H9 (cell line): ENCODE results near the gene MGAT5B. TPM values are rescaled to one million over a fixed set of nuclear protein-coding genes. Genes with fewer than 3 reads are reported as not detected.
"Not testable (repeated sequence)": the region's sequence is repeated elsewhere in the genome, so short reads cannot be mapped to it uniquely, and the experiment has no call there.

Experiments used
- DNase-seq: peaks from one replicate; pipeline ENCODE4 v3.0.0-alpha.2; 2017
- H2AFZ ChIP-seq: one replicate; pipeline ENCODE4 v1.6.1; 2013; ENCODE audit warnings: mild to moderate bottlenecking, low read length, control low read depth, moderate library complexity
- H2AK5ac ChIP-seq: 2 replicates; pipeline ENCODE4 v1.6.1; 2013; ENCODE audit warnings: low read length, control low read depth, mixed read lengths; ENCODE audit not compliant: insufficient read length
- H2BK120ac ChIP-seq: one replicate; pipeline ENCODE4 v1.6.1; 2013; ENCODE audit warnings: low read depth, mild to moderate bottlenecking, low read length, control low read depth, inconsistent platforms; ENCODE audit not compliant: poor library complexity, severe bottlenecking
- H2BK12ac ChIP-seq: 2 replicates; pipeline ENCODE4 v1.6.1; 2013; ENCODE audit warnings: low read length, control low read depth, mixed read lengths, low read depth; ENCODE audit not compliant: insufficient read length
- H2BK15ac ChIP-seq: 2 replicates; pipeline ENCODE4 v1.6.1; 2013; ENCODE audit warnings: low read depth, low read length, control low read depth
- H2BK20ac ChIP-seq: one replicate; pipeline ENCODE4 v1.6.1; 2013; ENCODE audit warnings: low read depth, mild to moderate bottlenecking, low read length, control low read depth, inconsistent platforms; ENCODE audit not compliant: poor library complexity, severe bottlenecking
- H2BK5ac ChIP-seq: 2 replicates; pipeline ENCODE4 v1.6.1; 2013; ENCODE audit warnings: low read length, control low read depth, mixed read lengths; ENCODE audit not compliant: insufficient read length
- H3K14ac ChIP-seq: 2 replicates; pipeline ENCODE4 v1.6.1; 2013; ENCODE audit warnings: low read length, control low read depth; ENCODE audit not compliant: insufficient read depth
- H3K18ac ChIP-seq: 2 replicates; pipeline ENCODE4 v1.6.1; 2013; ENCODE audit warnings: low read depth, mild to moderate bottlenecking, mixed read lengths, low read length, control low read depth; ENCODE audit not compliant: insufficient read length
- H3K23ac ChIP-seq: 2 replicates; pipeline ENCODE4 v1.6.1; 2013; ENCODE audit warnings: low read length, control low read depth, mixed read lengths, low read depth; ENCODE audit not compliant: insufficient read length
- H3K23me2 ChIP-seq: 2 replicates; pipeline ENCODE4 v1.6.1; 2013; ENCODE audit warnings: low read depth, mild to moderate bottlenecking, mixed read lengths, low read length, control low read depth; ENCODE audit not compliant: insufficient read length, poor library complexity, severe bottlenecking
- H3K27ac ChIP-seq: 2 replicates; pipeline ENCODE4 v1.5.1; 2013; ENCODE audit warnings: low read length, control low read depth, mixed read lengths, low read depth; ENCODE audit not compliant: insufficient read length
- H3K27me3 ChIP-seq: 2 replicates; pipeline ENCODE4 v1.6.1; 2013; ENCODE audit warnings: low read length, control low read depth, inconsistent platforms; ENCODE audit not compliant: insufficient read depth
- H3K4ac ChIP-seq: 2 replicates; pipeline ENCODE4 v1.6.1; 2013; ENCODE audit warnings: low read depth, mild to moderate bottlenecking, control low read depth, inconsistent platforms, low read length, moderate library complexity
- H3K4me1 ChIP-seq: 2 replicates; pipeline ENCODE4 v1.6.1; 2013; ENCODE audit warnings: low read length, control low read depth, inconsistent platforms; ENCODE audit not compliant: insufficient read depth
- H3K4me2 ChIP-seq: 2 replicates; pipeline ENCODE4 v1.6.1; 2013; ENCODE audit warnings: low read length, control low read depth, mixed read lengths; ENCODE audit not compliant: insufficient read length, insufficient read depth
- H3K56ac ChIP-seq: 2 replicates; pipeline ENCODE4 v1.6.1; 2013; ENCODE audit warnings: low read depth, mild to moderate bottlenecking, mixed read lengths, low read length, control low read depth; ENCODE audit not compliant: insufficient read length
- H3K79me1 ChIP-seq: 2 replicates; pipeline ENCODE4 v1.6.1; 2013; ENCODE audit warnings: low read depth, mild to moderate bottlenecking, moderate library complexity, low read length, control low read depth, inconsistent platforms; ENCODE audit not compliant: insufficient read depth, poor library complexity, severe bottlenecking
- H3K79me2 ChIP-seq: 2 replicates; pipeline ENCODE4 v1.6.1; 2013; ENCODE audit warnings: low read length, control low read depth, inconsistent platforms; ENCODE audit not compliant: insufficient read depth
- H3K9ac ChIP-seq: 2 replicates; pipeline ENCODE4 v1.6.1; 2013; ENCODE audit warnings: low read length, control low read depth, mixed read lengths; ENCODE audit not compliant: insufficient read length; ENCODE audit errors: extremely low read depth
- H3K9me3 ChIP-seq: one replicate; pipeline ENCODE4 v1.6.1; 2013; ENCODE audit warnings: low read depth, low read length, inconsistent platforms; ENCODE audit not compliant: control insufficient read depth
- H3T11ph ChIP-seq: one replicate; pipeline ENCODE4 v1.6.1; 2013; ENCODE audit warnings: mild to moderate bottlenecking, low read length, control low read depth, inconsistent platforms
- H4K20me1 ChIP-seq: one replicate; pipeline ENCODE4 v1.6.1; 2013; ENCODE audit not compliant: control insufficient read depth, insufficient read length, insufficient read depth
- H4K5ac ChIP-seq: 2 replicates; pipeline ENCODE4 v1.6.1; 2013; ENCODE audit warnings: low read depth, mild to moderate bottlenecking, mixed read lengths, low read length, control low read depth; ENCODE audit not compliant: insufficient read length
- H4K8ac ChIP-seq: replicated peaks from 2 replicates; pipeline ENCODE4 v1.6.1; 2013; ENCODE audit warnings: low read length, control low read depth, mixed read lengths, low read depth; ENCODE audit not compliant: insufficient read length
- H4K91ac ChIP-seq: 2 replicates; pipeline ENCODE4 v1.6.1; 2013; ENCODE audit warnings: low read depth, mild to moderate bottlenecking, moderate library complexity, mixed read lengths, low read length, control low read depth; ENCODE audit not compliant: insufficient read length
- H3K27ac Mint-ChIP-seq, 3 experiments: 2 replicates in 2 of 3; 3 replicates in 1 of 3; pipeline ENCODE4 v1.8.0; 2020 to 2021; ENCODE audit warnings: mixed read lengths in 3 of 3, mild to moderate bottlenecking in 1 of 3, moderate library complexity in 1 of 3
- H3K27me3 Mint-ChIP-seq: 2 replicates; pipeline ENCODE4 v1.8.0; 2021; ENCODE audit warnings: low read depth, mild to moderate bottlenecking, moderate library complexity, mixed read lengths
- H3K36me3 Mint-ChIP-seq, 3 experiments: 2 replicates in 2 of 3; 3 replicates in 1 of 3; pipeline ENCODE4 v1.8.0; 2020 to 2021; ENCODE audit warnings: low read depth in 3 of 3, mixed read lengths in 3 of 3; ENCODE audit not compliant: insufficient read depth in 1 of 3
- H3K4me1 Mint-ChIP-seq, 2 experiments: 2 replicates each; pipeline ENCODE4 v1.8.0; 2020; ENCODE audit warnings: mixed read lengths in 2 of 2
- H3K4me3 Mint-ChIP-seq, 2 experiments: 2 replicates in 1 of 2; 3 replicates in 1 of 2; pipeline ENCODE4 v1.8.0; 2020 to 2021; ENCODE audit warnings: mild to moderate bottlenecking in 2 of 2, mixed read lengths in 2 of 2, moderate library complexity in 1 of 2
- H3K9me3 Mint-ChIP-seq, 2 experiments: 2 replicates in 1 of 2; 3 replicates in 1 of 2; pipeline ENCODE4 v1.8.0; 2020; ENCODE audit warnings: mild to moderate bottlenecking in 2 of 2, mixed read lengths in 2 of 2, moderate library complexity in 1 of 2
- CTCF ChIP-seq: fragments of 200-600 bp; sonication (generic); conservative IDR thresholded peaks from 3 replicates; pipeline ENCODE4 v1.8.0; 2021; ENCODE audit warnings: antibody characterized with exemption, mild to moderate bottlenecking
- WGBS: extraction: QIAGEN DNeasy Blood & Tissue Kit; methylation state at CpG from one replicate; pipeline ENCODE4 v1.1.7; 2013; ENCODE audit warnings: missing lambda C conversion rate, low lambda C conversion rate, mixed read lengths; ENCODE audit not compliant: insufficient read length; ENCODE audit errors: extremely low coverage; 5-methylcytosine and 5-hydroxymethylcytosine counted together
- total RNA-seq: library from RNA; stranded (reverse); gene quantifications from 2 replicates; pipeline ENCODE4 v1.2.1, GENCODE V29; 2021

MGAT5B gene
- total RNA-seq, 1 experiment from 2014 or later: 4.9 TPM

- H3K27me3 Mint-ChIP-seq: peaks cover 68% of the 10 kb centered on the region
- peak; percentile 62 for DNase-seq
- H3K14ac ChIP-seq: 0 out of 2 replicates have a peak overlapping the region, but pooled peaks have one; percentile 61
- no peak overlapping the region for H2AFZ ChIP-seq
- H3K4me1 ChIP-seq: peaks cover 11% of the 10 kb centered on the region; the same call in 1 of the 2 replicates
- no peaks in the 10 kb centered on the region for H3K36me3 Mint-ChIP-seq
- no peak overlapping the region for H3T11ph ChIP-seq
- no peak overlapping the region for H4K91ac ChIP-seq
- H3K18ac ChIP-seq: no peak overlapping the region
- H4K8ac ChIP-seq: no peak overlapping the region
- H2BK5ac ChIP-seq: no peak overlapping the region
- H4K20me1 ChIP-seq: no peaks in the 10 kb centered on the region
- H3K4me3 Mint-ChIP-seq: peak overlapping the region; percentile 53 to 75
- peak overlapping the region in 1 of 3 experiments; percentile 83; a peak in 2 of 7 replicates for H3K27ac Mint-ChIP-seq
- H3K56ac ChIP-seq: no peak overlapping the region
- no peak overlapping the region for H2BK15ac ChIP-seq
- no peak overlapping the region for H3K4ac ChIP-seq
- no peak overlapping the region for H3K9ac ChIP-seq
- no CpG with 5 or more reads among the region's 10 CpGs for WGBS
- no peak overlapping the region for H2BK20ac ChIP-seq
- no peak overlapping the region for H2AK5ac ChIP-seq
- no peak overlapping the region for H3K27ac ChIP-seq
- H3K27me3 ChIP-seq: no peaks in the 10 kb centered on the region; the same call in 1 of the 2 replicates
- H3K23ac ChIP-seq: no peak overlapping the region
- no peaks in the 10 kb centered on the region for H3K79me1 ChIP-seq
- no peaks in the 10 kb centered on the region; a peak in 1 of 5 replicates for H3K9me3 Mint-ChIP-seq
- H2BK12ac ChIP-seq: no peak overlapping the region
- no peak overlapping the region for H4K5ac ChIP-seq
- H3K4me1 Mint-ChIP-seq: peaks cover 46 to 47% of the 10 kb centered on the region in 2 experiments
- no peak overlapping the region for H2BK120ac ChIP-seq
- H3K9me3 ChIP-seq: no peaks in the 10 kb centered on the region
- peak overlapping the region; percentile 73 for H3K4me2 ChIP-seq
- peaks cover 19% of the 10 kb centered on the region for H3K23me2 ChIP-seq
- no peaks in the 10 kb centered on the region for H3K79me2 ChIP-seq
- TF ChIP-seq CTCF: no peak
Observed at GRCh38 chr17:76841776-76842405, 26.3 kb upstream of the MGAT5B start.

- not testable (repeated sequence) for H3K27ac Mint-ChIP-seq, H3K4me3 Mint-ChIP-seq
- peaks cover 59% of the 10 kb centered on the region for H3K27me3 Mint-ChIP-seq
Observed at GRCh38 chr17:76843068-76843467, 25.1 kb upstream of the MGAT5B start.

More at GRCh38 chr17:76843068-76843467, 25.1 kb upstream of the MGAT5B start:
- H2BK5ac ChIP-seq, H2BK20ac ChIP-seq, H3K79me2 ChIP-seq, H3K9me3 ChIP-seq, H4K20me1 ChIP-seq, H3K27me3 ChIP-seq, H3K9ac ChIP-seq, H3K4me2 ChIP-seq, H3K56ac ChIP-seq, H3K18ac ChIP-seq, H2BK15ac ChIP-seq, H4K91ac ChIP-seq, H4K8ac ChIP-seq, H3K9me3 Mint-ChIP-seq, H3K36me3 Mint-ChIP-seq, H4K5ac ChIP-seq, H3K14ac ChIP-seq, H3K4ac ChIP-seq, H3T11ph ChIP-seq, H2AFZ ChIP-seq, H2AK5ac ChIP-seq, H3K23ac ChIP-seq, H3K27ac ChIP-seq, H2BK12ac ChIP-seq, H3K79me1 ChIP-seq, H2BK120ac ChIP-seq, DNase-seq: not testable (repeated sequence)
- H3K4me1 ChIP-seq: peaks cover 11% of the 10 kb centered on the region; the same call in 1 of the 2 replicates
- peaks cover 46 to 47% of the 10 kb centered on the region in 2 experiments for H3K4me1 Mint-ChIP-seq
- peaks cover 19% of the 10 kb centered on the region for H3K23me2 ChIP-seq
- WGBS: no CpG with 5 or more reads among the region's 6 CpGs
